CD14-positive monocyte (primary cell): ENCODE data around the gene ZWILCH. TPM values are rescaled to one million over a fixed set of nuclear protein-coding genes. Genes with fewer than 3 reads are reported as not detected.

Experiments
- DNase-seq, 3 donors: peaks; one replicate each; pipeline ENCODE4 v3.0.0-alpha.2; 2011 to 2022
- H2AFZ ChIP-seq: 2 replicates; pipeline ENCODE4 v1.6.0; 2012; ENCODE audit warnings: mild to moderate bottlenecking, low read depth, low read length, inconsistent platforms; ENCODE audit not compliant: insufficient read depth, poor library complexity, severe bottlenecking
- H3K27ac ChIP-seq, 2 donors: 1 replicate in 1 of 2; 2 replicates in 1 of 2; pipeline ENCODE4 v1.5.1; 2012 to 2013; ENCODE audit warnings: low read length in 2 of 2, control low read depth in 1 of 2, inconsistent platforms in 1 of 2, low read depth in 1 of 2, mild to moderate bottlenecking in 1 of 2
- H3K27me3 ChIP-seq, 2 donors: one replicate each; pipeline versions ENCODE4 v1.6.0 to v1.6.1; 2011 to 2013; ENCODE audit warnings: low read length in 2 of 2; ENCODE audit not compliant: control insufficient read depth in 2 of 2, insufficient read depth in 2 of 2
- H3K36me3 ChIP-seq, 2 donors: replicated peaks in 1 of 2; 1 replicate in 1 of 2; 2 replicates in 1 of 2; pipeline versions ENCODE4 v1.5.1 to v1.6.1; 2012 to 2013; ENCODE audit warnings: low read length in 2 of 2, control low read depth in 1 of 2, inconsistent platforms in 1 of 2, mild to moderate bottlenecking in 1 of 2; ENCODE audit not compliant: insufficient read depth in 2 of 2, control insufficient read depth in 1 of 2
- H3K4me1 ChIP-seq, 2 donors: 1 replicate in 1 of 2; 2 replicates in 1 of 2; pipeline versions ENCODE4 v1.5.1 to v1.6.1; 2012 to 2013; ENCODE audit warnings: low read length in 2 of 2, control low read depth in 1 of 2, inconsistent platforms in 1 of 2, mild to moderate bottlenecking in 1 of 2, moderate library complexity in 1 of 2; ENCODE audit not compliant: insufficient read depth in 2 of 2, control insufficient read depth in 1 of 2
- H3K4me2 ChIP-seq: replicated peaks from 2 replicates; pipeline ENCODE3; 2012; ENCODE audit warnings: low read length, moderate library complexity, mild to moderate bottlenecking; ENCODE audit not compliant: poor library complexity, severe bottlenecking; ENCODE audit errors: extremely low read depth
- H3K4me3 ChIP-seq, 3 experiments: fragments of 200-600 bp in 1 of 3; sonication (generic) in 1 of 3; replicated peaks in 1 of 3; 1 replicate in 2 of 3; 2 replicates in 1 of 3; pipeline ENCODE4 v1.5.1; 2011 to 2013; ENCODE audit warnings: low read length in 3 of 3, mild to moderate bottlenecking in 3 of 3, control low read depth in 2 of 3, low read depth in 2 of 3, inconsistent platforms in 1 of 3, moderate library complexity in 1 of 3
- H3K79me2 ChIP-seq: 2 replicates; pipeline ENCODE4 v1.6.0; 2012; ENCODE audit warnings: mild to moderate bottlenecking, control low read depth, inconsistent platforms, low read length, moderate library complexity; ENCODE audit not compliant: insufficient read depth
- H3K9ac ChIP-seq: 2 replicates; pipeline ENCODE4 v1.6.0; 2017; ENCODE audit warnings: low read length, mild to moderate bottlenecking; ENCODE audit not compliant: insufficient read depth, poor library complexity, severe bottlenecking
- H3K9me3 ChIP-seq, 2 donors: replicated peaks in 1 of 2; 1 replicate in 1 of 2; 2 replicates in 1 of 2; pipeline versions ENCODE4 v1.5.1 to v1.6.1; 2012 to 2013; ENCODE audit warnings: low read length in 2 of 2, control low read depth in 1 of 2; ENCODE audit not compliant: control insufficient read depth in 1 of 2, insufficient read depth in 1 of 2
- H4K20me1 ChIP-seq: 2 replicates; pipeline ENCODE4 v1.6.0; 2012; ENCODE audit warnings: mild to moderate bottlenecking, low read length, control low read depth, moderate library complexity; ENCODE audit not compliant: insufficient read depth
- H3K27ac Mint-ChIP-seq, 7 donors: one replicate each; pipeline ENCODE4 v1.8.0; 2020; ENCODE audit warnings: mild to moderate bottlenecking in 7 of 7, mixed read lengths in 7 of 7, moderate library complexity in 6 of 7, inconsistent platforms in 2 of 7
- H3K27me3 Mint-ChIP-seq, 3 donors: one replicate each; pipeline ENCODE4 v1.8.0; 2021 to 2022; ENCODE audit warnings: low read depth in 3 of 3, mild to moderate bottlenecking in 3 of 3, mixed read lengths in 3 of 3, moderate library complexity in 3 of 3, inconsistent platforms in 1 of 3
- H3K36me3 Mint-ChIP-seq, 2 donors: one replicate each; pipeline ENCODE4 v1.8.0; 2020; ENCODE audit warnings: mixed read lengths in 2 of 2, inconsistent platforms in 1 of 2, mild to moderate bottlenecking in 1 of 2
- H3K4me1 Mint-ChIP-seq: one replicate; pipeline ENCODE4 v1.8.0; 2020; ENCODE audit warnings: mild to moderate bottlenecking, mixed read lengths
- H3K4me3 Mint-ChIP-seq, 2 donors: one replicate each; pipeline ENCODE4 v1.8.0; 2020; ENCODE audit warnings: mild to moderate bottlenecking in 2 of 2, mixed read lengths in 2 of 2, moderate library complexity in 1 of 2
- H3K9me3 Mint-ChIP-seq, 7 donors: one replicate each; pipeline ENCODE4 v1.8.0; 2020 to 2022; ENCODE audit warnings: mixed read lengths in 7 of 7, mild to moderate bottlenecking in 6 of 7, moderate library complexity in 6 of 7, inconsistent platforms in 2 of 7
- WGBS: methylation state at CpG from one replicate; pipeline ENCODE4 v1.1.5; 2013; ENCODE audit warnings: missing lambda C conversion rate; ENCODE audit not compliant: insufficient coverage; 5-methylcytosine and 5-hydroxymethylcytosine counted together
- intact Hi-C, 2 donors: fragments of 100-400 bp; cut with micrococcal nuclease; formaldehyde crosslinking; loops; one replicate each; pipeline versions ENCODE4 v1.15.0 to v1.15.1; 2023
- polyA plus RNA-seq, 3 donors: library from polyadenylated mRNA; depleted of rRNA in 1 of 3; unstranded in 2 of 3; stranded (reverse) in 1 of 3; fragments of 300-500 nt in 2 of 3; fragments of >200 nt in 1 of 3; fragmentation: Illumina TruSeq in 2 of 3; gene quantifications; 1 replicate in 2 of 3; 2 replicates in 1 of 3; pipeline ENCODE4 v1.2.3, GENCODE V29; 2012 to 2021
- TF ChIP-seq, protein P1 (sequence below): fragments of 200-600 bp; IDR thresholded peaks from one replicate; pipeline ENCODE4 v1.8.0; 2022; ENCODE audit warnings: antibody characterized with exemption, mild to moderate bottlenecking

Gene ZWILCH
- polyA plus RNA-seq, 3 donors = 1.4 to 3.1 (median 2.4) TPM

DNA sequence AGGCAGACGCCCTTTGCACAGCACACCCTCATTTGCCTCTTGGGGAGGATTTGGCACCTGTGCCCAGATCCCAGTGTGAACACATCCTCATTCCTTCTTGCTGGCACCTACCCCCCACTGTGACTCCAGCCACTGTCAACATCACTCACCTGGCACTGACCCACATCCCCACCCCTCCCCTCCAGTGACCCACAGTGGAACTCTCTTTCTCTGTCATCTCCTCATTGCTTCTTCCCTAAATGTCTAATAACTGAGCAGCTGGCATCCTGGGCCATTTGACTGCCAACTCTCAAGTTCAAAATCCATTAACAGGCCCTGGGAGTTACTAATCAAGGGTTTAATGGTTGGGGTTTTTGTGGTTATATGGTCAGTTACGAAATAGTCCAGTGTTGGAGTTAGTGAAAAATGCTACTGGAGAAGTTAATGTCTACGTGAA, 22.0 kb upstream of the ZWILCH start:
- H3K27me3 ChIP-seq = no peaks in the 10 kb centered on the region
- Mint-ChIP-seq H3K27ac (peak overlapping the region in 6 of 7 donors; percentile 2 to 83 (median 62)), H3K4me3 (no peak overlapping the region), H3K36me3 (peaks cover 74 to 82% of the 10 kb centered on the region in 2 donors), H3K4me1 (peaks cover 37% of the 10 kb centered on the region), H3K9me3 (peaks cover 0 to 6% (median 0%) of the 10 kb centered on the region in 7 donors), H3K27me3 (peaks cover 0 to 2% (median 0%) of the 10 kb centered on the region in 3 donors)
- peak overlapping the region in 1 of 3 experiments; percentile 1 for H3K4me3 ChIP-seq
- H3K4me1 ChIP-seq = peaks cover 12 to 25% of the 10 kb centered on the region in 2 donors
- H2AFZ ChIP-seq = no peak overlapping the region
- peak overlapping the region; percentile 5 for H3K4me2 ChIP-seq
- TF ChIP-seq, protein P1, sequence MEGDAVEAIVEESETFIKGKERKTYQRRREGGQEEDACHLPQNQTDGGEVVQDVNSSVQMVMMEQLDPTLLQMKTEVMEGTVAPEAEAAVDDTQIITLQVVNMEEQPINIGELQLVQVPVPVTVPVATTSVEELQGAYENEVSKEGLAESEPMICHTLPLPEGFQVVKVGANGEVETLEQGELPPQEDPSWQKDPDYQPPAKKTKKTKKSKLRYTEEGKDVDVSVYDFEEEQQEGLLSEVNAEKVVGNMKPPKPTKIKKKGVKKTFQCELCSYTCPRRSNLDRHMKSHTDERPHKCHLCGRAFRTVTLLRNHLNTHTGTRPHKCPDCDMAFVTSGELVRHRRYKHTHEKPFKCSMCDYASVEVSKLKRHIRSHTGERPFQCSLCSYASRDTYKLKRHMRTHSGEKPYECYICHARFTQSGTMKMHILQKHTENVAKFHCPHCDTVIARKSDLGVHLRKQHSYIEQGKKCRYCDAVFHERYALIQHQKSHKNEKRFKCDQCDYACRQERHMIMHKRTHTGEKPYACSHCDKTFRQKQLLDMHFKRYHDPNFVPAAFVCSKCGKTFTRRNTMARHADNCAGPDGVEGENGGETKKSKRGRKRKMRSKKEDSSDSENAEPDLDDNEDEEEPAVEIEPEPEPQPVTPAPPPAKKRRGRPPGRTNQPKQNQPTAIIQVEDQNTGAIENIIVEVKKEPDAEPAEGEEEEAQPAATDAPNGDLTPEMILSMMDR = no peak
- no peaks in the 10 kb centered on the region for H3K9me3 ChIP-seq
- WGBS = 92% methylated on average over 1 of the region's 3 CpGs
- H3K36me3 ChIP-seq = peaks cover 56 to 66% of the 10 kb centered on the region in 2 donors
- peaks cover 90% of the 10 kb centered on the region for H4K20me1 ChIP-seq
- peak; percentile 33 to 61 (median 51) for DNase-seq
- no peak overlapping the region for H3K9ac ChIP-seq
- intact Hi-C loops = no loop called here
- H3K79me2 ChIP-seq = peaks cover 6% of the 10 kb centered on the region
- peak overlapping the region; percentile 13 to 48 for H3K27ac ChIP-seq

DNA sequence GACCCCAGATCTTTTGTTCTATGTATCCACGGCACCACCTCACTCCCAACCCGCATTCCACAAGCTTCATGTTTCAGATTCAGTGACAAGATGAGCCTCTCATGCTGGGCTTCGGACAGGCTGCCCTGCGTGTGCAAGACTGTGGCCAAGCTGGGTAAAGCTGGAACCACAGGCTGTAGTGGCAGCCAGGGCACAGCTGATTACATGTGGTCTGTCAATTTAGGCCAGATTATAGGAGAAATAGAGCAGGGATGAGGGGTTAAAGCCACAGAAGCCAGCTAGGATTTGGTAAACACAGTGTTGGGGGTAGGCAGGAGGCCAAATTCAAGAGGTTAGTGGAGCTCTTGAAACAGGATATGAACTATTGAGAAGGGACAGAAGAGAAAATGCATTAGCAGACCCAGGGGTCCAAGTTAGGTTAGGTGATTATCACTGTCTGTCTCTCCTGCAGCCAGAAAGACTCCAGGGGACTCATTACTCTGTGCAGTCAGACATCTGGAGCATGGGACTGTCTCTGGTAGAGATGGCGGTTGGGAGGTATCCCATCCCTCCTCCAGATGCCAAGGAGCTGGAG, 20.5 kb upstream of the ZWILCH start:
- TF ChIP-seq, protein P1 = no peak
- H3K4me2 ChIP-seq = no peak overlapping the region
- H4K20me1 ChIP-seq = peaks cover 85% of the 10 kb centered on the region
- H3K27me3 Mint-ChIP-seq = peaks cover 0 to 2% (median 0%) of the 10 kb centered on the region in 3 donors
- no peak overlapping the region for H3K4me3 Mint-ChIP-seq
- H3K27me3 ChIP-seq = no peaks in the 10 kb centered on the region
- H3K9ac ChIP-seq = no peak overlapping the region
- peaks cover 71 to 81% of the 10 kb centered on the region in 2 donors for H3K36me3 ChIP-seq
- 94% methylated on average over 4 of the region's 5 CpGs for WGBS
- H2AFZ ChIP-seq = no peak overlapping the region
- DNase-seq = no peak
- H3K36me3 Mint-ChIP-seq = peaks cover 80 to 86% of the 10 kb centered on the region in 2 donors
- no peak overlapping the region for H3K27ac ChIP-seq
- H3K79me2 ChIP-seq = peaks cover 6% of the 10 kb centered on the region
- intact Hi-C loops = no loop called here
- H3K4me3 ChIP-seq = no peak overlapping the region
- H3K9me3 ChIP-seq = no peaks in the 10 kb centered on the region
- peaks cover 0 to 6% (median 0%) of the 10 kb centered on the region in 7 donors for H3K9me3 Mint-ChIP-seq
- H3K27ac Mint-ChIP-seq = no peak overlapping the region
- H3K4me1 Mint-ChIP-seq = peaks cover 37% of the 10 kb centered on the region
- H3K4me1 ChIP-seq = peaks cover 12 to 25% of the 10 kb centered on the region in 2 donors
